ENCODE measurements around the gene BNIP2.

BNIP2 gene

GRCh38 chr15:59678172-59678571, 10.9 kb downstream of the BNIP2 start:
- Histone ChIP-seq H3K27ac (no peak overlapping the region), H3K4me3 (no peak overlapping the region)
- no peak for TF ChIP-seq CTCF (IDR thresholded peaks at IDR 0.05)
- no peak for DNase-seq (ENCODE audit: low spot score)

GRCh38 chr15:59676565-59676964, 12.6 kb downstream of the BNIP2 start:
- Histone ChIP-seq H3K27ac (no peak overlapping the region), H3K4me3 (no peak overlapping the region)
- DNase-seq (ENCODE audit: low spot score) = no peak
- no peak for TF ChIP-seq CTCF (IDR thresholded peaks at IDR 0.05)

GRCh38 chr15:59674361-59674877, 14.7 kb downstream of the BNIP2 start:
- no peak for DNase-seq (ENCODE audit: low spot score)
- no peak overlapping the region for H3K27ac ChIP-seq
- TF ChIP-seq CTCF (IDR thresholded peaks at IDR 0.05) = no peak

GRCh38 chr15:59668556-59668955, 20.6 kb downstream of the BNIP2 start:
- no peak overlapping the region for H3K4me3 ChIP-seq
- no peak for TF ChIP-seq CTCF (IDR thresholded peaks at IDR 0.05)
- no peak overlapping the region for H3K27ac ChIP-seq
- no peak for DNase-seq (ENCODE audit: low spot score)

More at GRCh38 chr15:59674361-59674877, 14.7 kb downstream of the BNIP2 start:
- H3K4me3 ChIP-seq = no peak overlapping the region

- no peak for TF ChIP-seq CTCF (IDR thresholded peaks at IDR 0.05)
- Histone ChIP-seq H3K27ac (no peak overlapping the region), H3K4me3 (no peak overlapping the region)
- DNase-seq (ENCODE audit: low spot score) = no peak
Measured at GRCh38 chr15:59662260-59662659, 26.9 kb downstream of the BNIP2 start.

GRCh38 chr15:59659366-59659765, 29.8 kb downstream of the BNIP2 start:
- no peak overlapping the region for H3K4me3 ChIP-seq
- no peak for TF ChIP-seq CTCF (IDR thresholded peaks at IDR 0.05)

GRCh38 chr15:59657635-59658125, 31.4 kb downstream of the BNIP2 start:
- Histone ChIP-seq H3K4me3 (peak overlapping the region; percentile 76), H3K27ac (no peak overlapping the region)
- DNase-seq (ENCODE audit: low spot score) = no peak
- no peak for TF ChIP-seq CTCF (IDR thresholded peaks at IDR 0.05)

More at GRCh38 chr15:59659366-59659765, 29.8 kb downstream of the BNIP2 start:
- no peak for DNase-seq (ENCODE audit: low spot score)
- H3K27ac ChIP-seq = no peak overlapping the region

Data from coronary artery (tissue), 2 donors.